BLaER1 treated with 17β-estradiol and CSF1 and Interleukin-3, amounts not matched to agents 10 nM and 100 nM (cell line): ENCODE data around the gene KANSL3.

Experiments
- H3K27ac ChIP-seq, 11 experiments: shearing (Covaris generic); formaldehyde crosslinking; 2 replicates each; pipeline ENCODE4 v1.8.1; 2022
- H3K27me3 ChIP-seq, 11 experiments: shearing (Covaris generic); formaldehyde crosslinking; 2 replicates each; pipeline ENCODE4 v1.8.1; 2022
- H3K36me3 ChIP-seq, 11 experiments: shearing (Covaris generic); formaldehyde crosslinking; 2 replicates each; pipeline ENCODE4 v1.8.1; 2022
- H3K4me1 ChIP-seq, 10 experiments: shearing (Covaris generic); formaldehyde crosslinking; 2 replicates each; pipeline ENCODE4 v1.8.1; 2022
- H3K4me2 ChIP-seq, 11 experiments: shearing (Covaris generic); formaldehyde crosslinking; 2 replicates each; pipeline ENCODE4 v1.8.1; 2022
- H3K4me3 ChIP-seq, 10 experiments: shearing (Covaris generic); formaldehyde crosslinking; 2 replicates each; pipeline ENCODE4 v1.8.1; 2022
- H3K9ac ChIP-seq, 11 experiments: shearing (Covaris generic); formaldehyde crosslinking; 2 replicates each; pipeline ENCODE4 v1.8.1; 2022
- H3K9me3 ChIP-seq, 11 experiments: shearing (Covaris generic); formaldehyde crosslinking; replicated peaks in 1 of 11; 2 replicates each; pipeline ENCODE4 v1.8.1; 2022
- H4K20me1 ChIP-seq, 11 experiments: shearing (Covaris generic); formaldehyde crosslinking; 2 replicates each; pipeline ENCODE4 v1.8.1; 2022
- Cebpa-rat ChIP-seq, 11 experiments: shearing (Covaris generic); IDR thresholded peaks; 2 replicates each; pipeline ENCODE4 v1.8.1; 2022

Gene KANSL3

GRCh38 chr2:96602330-96602823 is 35.7 kb downstream of the KANSL3 start:
- Histone ChIP-seq H3K4me2 (peak overlapping the region in 2 of 11 experiments; percentile 6 to 12; a peak in 1 of 22 replicates), H3K36me3 (peaks cover 97 to 100% (median 100%) of the 10 kb centered on the region in 11 experiments), H3K9me3 (no peaks in the 10 kb centered on the region), H3K9ac (0 out of 22 replicates have a peak overlapping the region, but pooled peaks of 1 of the 11 experiments have one; percentile 21), H3K4me3 (no peak overlapping the region), H4K20me1 (peaks cover 0 to 35% (median 8%) of the 10 kb centered on the region in 11 experiments; a peak in 12 of 22 replicates), H3K27ac (no peak overlapping the region), H3K27me3 (no peaks in the 10 kb centered on the region), H3K4me1 (peaks cover 0 to 17% (median 5%) of the 10 kb centered on the region in 10 experiments; a peak in 8 of 20 replicates)
- no peak for TF ChIP-seq Cebpa-rat (IDR thresholded peaks at IDR 0.05)

DNA sequence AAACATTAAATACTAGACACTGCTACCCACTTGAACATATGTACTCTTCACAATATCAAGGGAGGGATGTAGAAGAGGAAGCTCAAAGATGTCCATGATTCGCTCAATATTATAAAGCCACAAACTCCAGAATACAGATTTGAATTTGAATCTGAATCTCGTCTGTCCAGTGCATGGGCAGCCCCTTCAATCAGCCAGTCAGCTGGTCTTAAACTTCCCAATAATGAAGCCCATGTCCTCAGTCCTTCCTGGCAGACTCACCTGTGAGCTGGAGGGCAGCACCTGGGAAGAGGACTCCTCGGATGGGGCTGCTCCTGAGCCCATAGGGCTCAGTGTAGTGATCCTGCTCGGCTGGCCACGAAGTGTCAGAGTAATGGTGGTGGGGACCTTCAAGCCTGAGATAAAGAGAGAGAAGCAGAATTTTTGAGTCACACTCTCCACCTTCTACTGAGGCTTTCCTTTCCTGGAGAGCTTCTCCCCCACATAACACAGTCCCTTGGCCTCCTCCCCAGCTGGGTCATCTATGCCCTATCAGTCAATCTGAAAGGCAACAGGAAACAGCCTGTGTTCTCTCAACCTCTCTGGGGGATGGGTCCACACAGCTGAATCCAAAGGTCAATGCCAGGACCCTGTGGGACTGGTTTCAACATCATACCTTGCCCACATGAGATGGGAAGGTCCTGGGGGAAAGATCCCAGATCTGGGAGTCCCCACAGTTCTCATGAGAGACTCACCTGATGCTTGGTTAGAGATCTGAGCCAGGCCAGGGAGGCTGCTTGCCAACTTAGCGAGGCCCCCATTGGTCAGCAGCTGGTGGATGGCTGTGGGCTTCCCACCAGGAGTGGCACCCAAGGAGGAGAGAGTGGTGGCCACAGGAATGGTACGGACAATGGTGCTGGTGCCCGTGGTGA is 36.5 kb downstream of the KANSL3 start:
- Histone ChIP-seq H3K27me3 (no peaks in the 10 kb centered on the region), H3K4me3 (no peak overlapping the region), H4K20me1 (peaks cover 0 to 29% (median 9%) of the 10 kb centered on the region in 11 experiments; a peak in 15 of 22 replicates), H3K36me3 (peaks cover 97 to 100% (median 100%) of the 10 kb centered on the region in 11 experiments), H3K9ac (no peak overlapping the region), H3K4me2 (peak overlapping the region in 2 of 11 experiments; percentile 6 to 12; a peak in 1 of 22 replicates), H3K9me3 (no peaks in the 10 kb centered on the region), H3K4me1 (peaks cover 0 to 17% (median 5%) of the 10 kb centered on the region in 10 experiments; a peak in 8 of 20 replicates), H3K27ac (no peak overlapping the region)
- TF ChIP-seq Cebpa-rat (IDR thresholded peaks at IDR 0.05): no peak

- Histone ChIP-seq H3K4me2 (no peak overlapping the region), H3K9ac (no peak overlapping the region), H4K20me1 (peaks cover 0 to 33% (median 13%) of the 10 kb centered on the region in 11 experiments; a peak in 14 of 22 replicates), H3K27me3 (no peaks in the 10 kb centered on the region), H3K4me1 (peaks cover 0 to 17% (median 5%) of the 10 kb centered on the region in 10 experiments; a peak in 8 of 20 replicates), H3K27ac (no peak overlapping the region), H3K36me3 (peaks cover 97 to 100% (median 100%) of the 10 kb centered on the region in 11 experiments), H3K9me3 (no peaks in the 10 kb centered on the region), H3K4me3 (no peak overlapping the region)
- TF ChIP-seq Cebpa-rat (IDR thresholded peaks at IDR 0.05): no peak
These were observed 38.2 kb downstream of the KANSL3 start for GRCh38 chr2:96599941-96600340.

GRCh38 chr2:96596596-96596995 is 41.5 kb downstream of the KANSL3 start:
- no peak overlapping the region for H3K9ac ChIP-seq
- TF ChIP-seq Cebpa-rat (IDR thresholded peaks at IDR 0.05): no peak
- peaks cover 0 to 5% (median 0%) of the 10 kb centered on the region in 11 experiments; a peak in 2 of 22 replicates for H3K9me3 ChIP-seq
- H3K27ac ChIP-seq: no peak overlapping the region
- H3K4me1 ChIP-seq: peaks cover 0 to 2% (median 0%) of the 10 kb centered on the region in 10 experiments; a peak in 4 of 20 replicates
- peaks cover 0 to 22% (median 8%) of the 10 kb centered on the region in 11 experiments; a peak in 11 of 22 replicates for H4K20me1 ChIP-seq
- H3K36me3 ChIP-seq: peaks cover 96 to 100% (median 100%) of the 10 kb centered on the region in 11 experiments
- no peak overlapping the region for H3K4me2 ChIP-seq
- H3K4me3 ChIP-seq: no peak overlapping the region
- no peaks in the 10 kb centered on the region for H3K27me3 ChIP-seq

- Histone ChIP-seq H3K27ac (no peak overlapping the region), H3K9ac (no peak overlapping the region), H3K4me2 (no peak overlapping the region), H3K4me3 (no peak overlapping the region), H4K20me1 (peaks cover 0 to 24% (median 6%) of the 10 kb centered on the region in 11 experiments; a peak in 8 of 22 replicates), H3K9me3 (peaks cover 0 to 5% (median 0%) of the 10 kb centered on the region in 11 experiments; a peak in 2 of 22 replicates), H3K36me3 (peaks cover 77 to 99% (median 90%) of the 10 kb centered on the region in 11 experiments), H3K27me3 (no peaks in the 10 kb centered on the region), H3K4me1 (no peaks in the 10 kb centered on the region)
- TF ChIP-seq Cebpa-rat (IDR thresholded peaks at IDR 0.05): no peak
These were observed 43.4 kb downstream of the KANSL3 start for GRCh38 chr2:96594691-96595152.

DNA sequence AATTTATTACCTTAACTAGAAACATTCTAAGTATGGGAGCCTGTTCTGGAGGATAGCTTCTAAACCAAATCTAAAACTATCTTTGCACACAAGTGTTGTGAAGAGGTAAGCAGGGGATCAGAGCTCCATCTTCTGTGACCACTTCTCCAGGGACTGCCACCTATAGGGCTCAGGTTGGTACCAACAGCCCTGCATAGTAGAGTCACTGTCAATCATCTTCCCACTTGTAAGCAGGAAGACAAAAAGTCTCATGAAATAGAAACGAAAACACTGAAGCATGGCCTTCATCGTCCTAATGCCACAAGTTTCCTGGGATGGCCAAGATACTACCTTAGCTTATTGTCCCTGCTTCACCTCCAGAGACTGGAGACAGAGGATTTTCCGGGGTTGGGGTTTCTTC is 43.8 kb downstream of the KANSL3 start:
- Histone ChIP-seq H3K36me3 (peaks cover 73 to 99% (median 85%) of the 10 kb centered on the region in 11 experiments), H3K4me2 (no peak overlapping the region)

DNA sequence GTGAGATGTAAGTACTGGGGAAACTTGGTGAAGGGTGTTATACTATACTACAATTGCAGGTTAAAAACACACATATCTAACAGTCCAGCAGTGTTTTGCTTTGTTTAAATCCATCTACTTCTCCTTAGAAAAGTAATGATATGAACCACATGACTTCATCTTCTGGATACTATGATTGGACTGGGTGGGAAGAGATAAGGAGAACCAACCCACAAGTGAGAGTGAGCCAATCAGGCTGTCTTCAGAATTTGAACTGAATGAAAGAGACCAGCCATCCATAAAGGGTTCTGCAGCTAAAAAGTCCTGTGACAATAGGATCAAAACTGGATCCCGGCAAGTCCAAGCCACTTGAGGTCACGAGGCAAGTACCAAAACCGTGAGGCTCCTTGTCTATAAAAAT is 46.6 kb downstream of the KANSL3 start:
- H3K27me3 ChIP-seq: no peaks in the 10 kb centered on the region
- H3K9ac ChIP-seq: no peak overlapping the region
- no peak overlapping the region for H3K4me3 ChIP-seq
- H4K20me1 ChIP-seq: peaks cover 0 to 27% (median 3%) of the 10 kb centered on the region in 11 experiments; a peak in 6 of 22 replicates
- peaks cover 0 to 5% (median 0%) of the 10 kb centered on the region in 11 experiments; a peak in 2 of 22 replicates for H3K9me3 ChIP-seq
- H3K36me3 ChIP-seq: peaks cover 45 to 90% (median 66%) of the 10 kb centered on the region in 11 experiments
- no peak overlapping the region for H3K27ac ChIP-seq
- no peak for TF ChIP-seq Cebpa-rat (IDR thresholded peaks at IDR 0.05)
- peaks cover 0 to 11% (median 0%) of the 10 kb centered on the region in 10 experiments; a peak in 4 of 20 replicates for H3K4me1 ChIP-seq
- no peak overlapping the region for H3K4me2 ChIP-seq

More for the DNA sequence above, 43.8 kb downstream of the KANSL3 start:
- TF ChIP-seq Cebpa-rat (IDR thresholded peaks at IDR 0.05): no peak
- no peaks in the 10 kb centered on the region for H3K27me3 ChIP-seq
- peaks cover 0 to 5% (median 0%) of the 10 kb centered on the region in 11 experiments; a peak in 2 of 22 replicates for H3K9me3 ChIP-seq
- H4K20me1 ChIP-seq: peaks cover 0 to 27% (median 6%) of the 10 kb centered on the region in 11 experiments; a peak in 8 of 22 replicates
- H3K4me1 ChIP-seq: no peaks in the 10 kb centered on the region
- no peak overlapping the region for H3K9ac ChIP-seq
- no peak overlapping the region for H3K4me3 ChIP-seq
- H3K27ac ChIP-seq: no peak overlapping the region

DNA sequence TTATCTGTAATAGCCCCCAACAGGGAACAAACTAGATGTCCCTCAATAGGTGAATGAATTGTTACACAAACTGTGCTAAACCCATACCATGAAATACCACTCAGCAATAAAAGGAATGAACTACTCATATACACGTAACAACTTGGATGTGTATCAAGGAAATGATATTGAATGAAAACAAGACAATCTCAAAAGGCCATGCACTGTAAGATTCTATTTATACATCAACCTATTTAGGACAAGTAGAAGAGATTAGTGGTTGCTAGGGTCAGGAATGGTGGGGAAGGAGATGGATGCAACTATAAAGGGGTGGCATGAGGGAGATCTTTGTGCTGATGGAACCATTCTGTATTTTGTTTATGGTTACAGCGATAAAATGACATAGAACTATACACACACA is 47.1 kb downstream of the KANSL3 start:
- peaks cover 41 to 90% (median 64%) of the 10 kb centered on the region in 11 experiments for H3K36me3 ChIP-seq
- no peak for TF ChIP-seq Cebpa-rat (IDR thresholded peaks at IDR 0.05)

More for the DNA sequence above, 47.1 kb downstream of the KANSL3 start:
- Histone ChIP-seq H3K27ac (no peak overlapping the region), H4K20me1 (peaks cover 0 to 25% (median 0%) of the 10 kb centered on the region in 11 experiments; a peak in 3 of 22 replicates), H3K27me3 (no peaks in the 10 kb centered on the region), H3K9me3 (peaks cover 0 to 5% (median 0%) of the 10 kb centered on the region in 11 experiments; a peak in 2 of 22 replicates), H3K4me2 (no peak overlapping the region), H3K4me1 (peaks cover 0 to 11% (median 0%) of the 10 kb centered on the region in 10 experiments; a peak in 4 of 20 replicates), H3K4me3 (no peak overlapping the region), H3K9ac (no peak overlapping the region)
